HCT116 (cell line): ENCODE measurements around the gene LRBA. TPM values are rescaled to one million over a fixed set of nuclear protein-coding genes. Genes with fewer than 3 reads are reported as not detected.

ENCODE experiments used
- ATAC-seq: fragments of 200-7000 bp; cut with Tn5 transposase; 2 replicates; pipeline ENCODE4 v1.9.1; 2020; ENCODE audit warnings: mild to moderate bottlenecking, moderate library complexity
- BruUV-seq: library from RNA; stranded (reverse); fragments of 400-500 nt; replicated peaks from 2 replicates; lab custom pipeline; 2021; lab: Mats Ljungman, UMichigan
- CTCF ChIA-PET: fragments of 300-600 bp; sonication (Branson Sonifier 250); formaldehyde crosslinking; loops from one replicate; lab custom pipeline; 2021; ENCODE audit warnings: antibody characterized with exemption; lab: Charles Lee
- POLR2A ChIA-PET: fragments of 300-600, 350-600 bp; sonication (Branson Sonifier 250); formaldehyde crosslinking; loops from one replicate; lab custom pipeline; 2021; ENCODE audit warnings: antibody characterized with exemption; lab: Charles Lee
- RAD21 ChIA-PET, 2 experiments: fragments of 300-600 bp; sonication (Branson Sonifier 250); formaldehyde crosslinking; loops; one replicate each; lab custom pipeline; 2023; ENCODE audit warnings: low total read pairs in 2 of 2; ENCODE audit not compliant: uncharacterized antibody in 2 of 2, unreplicated experiment in 2 of 2, low non-redundant PET in 1 of 2; lab: Charles Lee
- DNase-seq: peaks from one replicate; pipeline ENCODE4 v3.0.0-alpha.2; 2010; ENCODE audit warnings: low read depth, low spot score
- H2AFZ ChIP-seq: fragments of 200-600 bp; shearing (Covaris generic), sonication (generic); 2 replicates; pipeline ENCODE4 v1.6.1; 2017; ENCODE audit warnings: low read depth, mixed run types, mixed read lengths, antibody characterized with exemption, low read length; ENCODE audit not compliant: poor library complexity, severe bottlenecking
- H3K27ac ChIP-seq: 2 replicates; pipeline ENCODE4 v1.5.1; 2012; ENCODE audit warnings: low read depth, low read length
- H3K27me3 ChIP-seq: fragments of 200-600 bp; sonication (generic); 2 replicates; pipeline ENCODE4 v1.6.1; 2016; ENCODE audit warnings: mixed run types, low read length, mixed read lengths; ENCODE audit not compliant: insufficient read depth
- H3K36me3 ChIP-seq, 2 experiments: fragments of 200-500 bp in 1 of 2; fragments of 200-600 bp in 1 of 2; sonication (Bioruptor generic) in 1 of 2; sonication (generic) in 1 of 2; 2 replicates each; pipeline versions ENCODE4 v1.5.1 to v1.6.1; 2014 to 2016; ENCODE audit warnings: low read length in 2 of 2, inconsistent platforms in 1 of 2, mixed read lengths in 1 of 2, mixed run types in 1 of 2; ENCODE audit not compliant: insufficient read depth in 2 of 2, control insufficient read depth in 1 of 2
- H3K4me1 ChIP-seq, 2 experiments: fragments of 200-600 bp in 1 of 2; sonication (generic) in 1 of 2; 2 replicates each; pipeline versions ENCODE4 v1.5.1 to v1.6.1; 2012 to 2017; ENCODE audit warnings: low read length in 2 of 2, inconsistent platforms in 1 of 2, mild to moderate bottlenecking in 1 of 2, mixed read lengths in 1 of 2, mixed run types in 1 of 2, moderate library complexity in 1 of 2; ENCODE audit not compliant: insufficient read depth in 2 of 2, control insufficient read depth in 1 of 2
- H3K4me2 ChIP-seq: fragments of 200-600 bp; sonication (generic); 2 replicates; pipeline ENCODE4 v1.6.1; 2017; ENCODE audit warnings: mixed run types, low read length, mixed read lengths
- H3K4me3 ChIP-seq, 2 experiments: fragments of 200-600 bp in 1 of 2; sonication (generic) in 1 of 2; replicated peaks in 1 of 2; 2 replicates each; pipeline ENCODE4 v1.5.1; 2011 to 2016; ENCODE audit warnings: low read length in 2 of 2, control low read depth in 1 of 2, low read depth in 1 of 2, mild to moderate bottlenecking in 1 of 2, mixed read lengths in 1 of 2, mixed run types in 1 of 2
- H3K79me2 ChIP-seq: fragments of 200-600 bp; sonication (generic); 2 replicates; pipeline ENCODE4 v1.6.1; 2017; ENCODE audit warnings: mild to moderate bottlenecking, mixed run types, low read length, moderate library complexity, mixed read lengths; ENCODE audit not compliant: insufficient read depth
- H3K9ac ChIP-seq: fragments of 200-600 bp; sonication (generic); 2 replicates; pipeline ENCODE4 v1.6.1; 2016; ENCODE audit warnings: low read length, mixed read lengths
- H3K9me2 ChIP-seq: fragments of 200-600 bp; sonication (generic), shearing (Covaris generic); 2 replicates; pipeline ENCODE4 v1.6.1; 2017; ENCODE audit warnings: mixed run types, mild to moderate bottlenecking, moderate library complexity; ENCODE audit not compliant: insufficient read depth
- H3K9me3 ChIP-seq, 2 experiments: fragments of 200-500 bp in 1 of 2; fragments of 200-600 bp in 1 of 2; sonication (Bioruptor generic) in 1 of 2; sonication (generic) in 1 of 2; 2 replicates each; pipeline ENCODE4 v1.6.1; 2014 to 2017; ENCODE audit warnings: low read length in 2 of 2, mixed read lengths in 2 of 2, inconsistent platforms in 1 of 2, low read depth in 1 of 2, mild to moderate bottlenecking in 1 of 2, mixed run types in 1 of 2, moderate library complexity in 1 of 2; ENCODE audit not compliant: control insufficient read depth in 1 of 2, insufficient read depth in 1 of 2
- H4K20me1 ChIP-seq: fragments of 200-600 bp; sonication (generic), shearing (Covaris generic); 2 replicates; pipeline ENCODE4 v1.6.1; 2017; ENCODE audit warnings: mixed run types, mild to moderate bottlenecking, moderate library complexity; ENCODE audit not compliant: insufficient read depth
- ATF3 ChIP-seq: IDR thresholded peaks from 2 replicates; pipeline ENCODE4 v1.6.1; 2012
- CBX3 ChIP-seq: IDR thresholded peaks from 2 replicates; pipeline ENCODE4 v1.6.1; 2012; ENCODE audit warnings: low read depth
- CTCF ChIP-seq, 3 experiments: fragments of 200-600 bp in 1 of 3; sonication (generic) in 1 of 3; IDR thresholded peaks in 2 of 3; conservative IDR thresholded peaks in 1 of 3; 2 replicates each; pipeline ENCODE4 v1.5.1; 2012 to 2017; ENCODE audit warnings: low read depth in 2 of 3, low read length in 2 of 3, antibody characterized with exemption in 1 of 3, borderline replicate concordance in 1 of 3, control low read depth in 1 of 3, mild to moderate bottlenecking in 1 of 3, mixed read lengths in 1 of 3, mixed run types in 1 of 3, moderate library complexity in 1 of 3; ENCODE audit not compliant: insufficient read depth in 1 of 3
- EGR1 ChIP-seq: IDR thresholded peaks from 2 replicates; pipeline ENCODE4 v1.6.1; 2012; ENCODE audit warnings: low read depth
- ELF1 ChIP-seq: IDR thresholded peaks from 2 replicates; pipeline ENCODE4 v1.6.1; 2012; ENCODE audit warnings: low read depth, borderline replicate concordance
- EZH2 ChIP-seq: fragments of 200-600 bp; sonication (generic); IDR thresholded peaks from 2 replicates; pipeline ENCODE4 v1.6.1; 2017; ENCODE audit warnings: antibody characterized with exemption, mixed run types
- JUND ChIP-seq: IDR thresholded peaks from 2 replicates; pipeline ENCODE4 v1.6.1; 2012
- MAX ChIP-seq: IDR thresholded peaks from 2 replicates; pipeline ENCODE4 v1.6.1; 2012
- POLR2A ChIP-seq: IDR thresholded peaks from 2 replicates; pipeline ENCODE4 v1.7.0; 2011; ENCODE audit warnings: borderline replicate concordance; ENCODE audit not compliant: insufficient read depth, insufficient read length; ENCODE audit errors: extremely low read depth
- POLR2AphosphoS5 ChIP-seq: IDR thresholded peaks from 2 replicates; pipeline ENCODE4 v1.6.1; 2011; ENCODE audit warnings: mild to moderate bottlenecking, low read depth, low read length, moderate library complexity
- RAD21 ChIP-seq: IDR thresholded peaks from 2 replicates; pipeline ENCODE4 v1.6.1; 2012; ENCODE audit warnings: low read depth, mild to moderate bottlenecking
- REST ChIP-seq: IDR thresholded peaks from 2 replicates; pipeline ENCODE4 v1.6.1; 2012; ENCODE audit warnings: low read depth
- SIN3A ChIP-seq: IDR thresholded peaks from 2 replicates; pipeline ENCODE4 v1.6.1; 2012; ENCODE audit warnings: low read depth
- SRF ChIP-seq: IDR thresholded peaks from 2 replicates; pipeline ENCODE4 v1.6.1; 2012; ENCODE audit warnings: low read depth
- YY1 ChIP-seq: IDR thresholded peaks from 2 replicates; pipeline ENCODE4 v1.6.1; 2011; ENCODE audit warnings: low read length, low read depth, moderate library complexity, mild to moderate bottlenecking; ENCODE audit not compliant: insufficient replicate concordance; ENCODE audit errors: extremely low read depth
- ZFX ChIP-seq: fragments of 450-650 bp; IDR thresholded peaks from 2 replicates; pipeline ENCODE4 v1.6.1; 2017
- ZNF274 ChIP-seq: fragments of 200-500 bp; sonication (Bioruptor generic); IDR thresholded peaks from 2 replicates; pipeline ENCODE4 v1.6.1; 2014; ENCODE audit warnings: mild to moderate bottlenecking, low read depth, low read length, inconsistent platforms
- intact Hi-C: fragments of 100-400 bp; cut with micrococcal nuclease; formaldehyde crosslinking; loops from 2 replicates; pipeline ENCODE4 v1.10.0; 2022
- total RNA-seq: library from RNA; stranded (reverse); gene quantifications from one replicate; pipeline ENCODE4 v1.2.1, GENCODE V29; 2021; ENCODE audit not compliant: unreplicated experiment

The LRBA gene
- total RNA-seq, 1 experiment from 2014 or later = 79.8 TPM

- TF ChIP-seq REST = no peak
Measured at GRCh38 chr4:150252741-150253140, 762.3 kb downstream of the LRBA start (continued).

GRCh38 chr4:150252306-150252705 is 762.8 kb downstream of the LRBA start:
- Histone ChIP-seq H3K27me3 (no peaks in the 10 kb centered on the region), H3K27ac (no peak overlapping the region), H3K9me2 (no peaks in the 10 kb centered on the region), H3K36me3 (no peaks in the 10 kb centered on the region), H3K4me1 (no peaks in the 10 kb centered on the region), H3K4me2 (no peak overlapping the region), H3K4me3 (no peak overlapping the region), H3K79me2 (no peaks in the 10 kb centered on the region), H3K9ac (no peak overlapping the region), H2AFZ (no peak overlapping the region), H3K9me3 (no peaks in the 10 kb centered on the region), H4K20me1 (no peaks in the 10 kb centered on the region)
- CTCF ChIA-PET = interaction anchor here (1.1 kb wide), 1 partner anchor 10 kb away, joined by 3 read pairs; no protein-coding TSS in a partner anchor
- BruUV-seq = no TSS peak
- RAD21 ChIA-PET = no interaction called here
- DNase-seq = no peak
- POLR2A ChIA-PET = no interaction called here
- no peak for ATAC-seq
- intact Hi-C loops = no loop called here
- TF ChIP-seq JUND = no peak
- TF ChIP-seq ZFX = no peak
- TF ChIP-seq EGR1 = no peak
- TF ChIP-seq ZNF274 = no peak
- no peak for TF ChIP-seq EZH2
- no peak for TF ChIP-seq SRF
- TF ChIP-seq CBX3 = no peak
- TF ChIP-seq RAD21 = no peak
- no peak for TF ChIP-seq ELF1
- TF ChIP-seq CTCF (IDR thresholded peaks at IDR 0.05 in 2 of 3, conservative IDR thresholded peaks at IDR 0.05 in 1 of 3; ENCODE audit: borderline replicate concordance in 1 of 3, insufficient read depth in 1 of 3, low read depth in 2 of 3, low read length in 2 of 3) = no peak
- no peak for TF ChIP-seq SIN3A
- no peak for TF ChIP-seq REST
- no peak for TF ChIP-seq ATF3
- TF ChIP-seq MAX = no peak
- no peak for TF ChIP-seq YY1
- no peak for TF ChIP-seq POLR2A
- no peak for TF ChIP-seq POLR2AphosphoS5
